ENCODE measurements around the gene NHEJ1.
"Not testable (repeated sequence)": the region's sequence is repeated elsewhere in the genome, so short reads cannot be mapped to it uniquely, and the experiment has no call there.

Gene NHEJ1, protein sequence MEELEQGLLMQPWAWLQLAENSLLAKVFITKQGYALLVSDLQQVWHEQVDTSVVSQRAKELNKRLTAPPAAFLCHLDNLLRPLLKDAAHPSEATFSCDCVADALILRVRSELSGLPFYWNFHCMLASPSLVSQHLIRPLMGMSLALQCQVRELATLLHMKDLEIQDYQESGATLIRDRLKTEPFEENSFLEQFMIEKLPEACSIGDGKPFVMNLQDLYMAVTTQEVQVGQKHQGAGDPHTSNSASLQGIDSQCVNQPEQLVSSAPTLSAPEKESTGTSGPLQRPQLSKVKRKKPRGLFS

DNA sequence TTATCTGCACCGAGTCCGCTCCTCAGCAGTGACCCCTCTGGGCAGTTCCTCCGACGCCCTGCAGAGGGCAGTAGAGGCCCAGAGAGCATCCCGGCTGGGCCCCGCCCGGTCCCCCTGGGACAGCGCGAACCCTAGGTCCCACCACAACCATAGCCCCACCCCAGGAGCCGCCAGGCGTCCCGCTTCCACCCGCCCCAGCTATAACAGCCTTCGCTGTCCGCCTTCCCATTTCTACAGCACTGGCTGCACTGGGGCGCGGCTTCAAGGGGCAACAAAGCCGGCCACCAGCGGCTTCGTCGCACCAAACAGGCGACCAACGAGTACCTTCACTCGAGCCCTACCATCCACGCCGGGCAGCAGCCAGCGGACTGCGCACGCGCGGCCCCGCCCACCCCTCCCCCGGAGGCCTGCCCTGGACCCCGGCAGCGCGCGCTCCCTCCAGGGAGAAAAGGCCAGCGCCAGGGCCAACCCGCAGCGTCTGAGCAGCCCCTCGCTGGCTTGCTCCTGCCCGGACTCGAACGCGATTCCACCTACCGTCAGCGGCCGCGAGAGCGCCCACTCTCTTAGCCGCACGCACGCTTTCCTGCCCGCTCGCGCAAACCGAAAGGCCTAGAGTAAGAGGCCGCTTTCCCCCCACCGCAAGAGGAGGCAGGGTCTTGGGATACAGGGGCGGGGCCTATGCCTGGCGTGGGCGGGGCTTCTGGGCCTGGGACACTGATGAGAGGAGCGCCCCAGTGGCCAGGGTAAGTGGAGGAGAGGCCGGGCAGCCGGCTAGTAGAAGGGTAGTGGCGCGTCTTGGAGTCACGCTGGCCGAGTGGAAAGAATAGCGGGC is at the start of gene NHEJ1:
Gene NHEJ1, minus strand, starts transcription at position 630 of the 832 bp plus-strand sequence. CDS start 2,453 bp downstream, outside the sequence.
- DNase-seq: peak; percentile 85 to 89

- DNase-seq: no peak
Measured at GRCh38 chr2:219209236-219210195, 48.9 kb upstream of the NHEJ1 start.

GRCh38 chr2:219207884-219208740 is 47.5 kb upstream of the NHEJ1 start:
- no peak for DNase-seq

- DNase-seq: no peak
Measured at GRCh38 chr2:219207134-219207883, 46.7 kb upstream of the NHEJ1 start.

GRCh38 chr2:219206328-219207133 is 45.9 kb upstream of the NHEJ1 start, which contains the start of gene ZFAND2B:
TSS of gene ZFAND2B (plus strand) at chr2:219206782. CDS start at chr2:219206988, 206 bp downstream.
- DNase-seq: peak; percentile 85 to 89

GRCh38 chr2:219205981-219206327 is 45.3 kb upstream of the NHEJ1 start:
- DNase-seq: no peak

DNA sequence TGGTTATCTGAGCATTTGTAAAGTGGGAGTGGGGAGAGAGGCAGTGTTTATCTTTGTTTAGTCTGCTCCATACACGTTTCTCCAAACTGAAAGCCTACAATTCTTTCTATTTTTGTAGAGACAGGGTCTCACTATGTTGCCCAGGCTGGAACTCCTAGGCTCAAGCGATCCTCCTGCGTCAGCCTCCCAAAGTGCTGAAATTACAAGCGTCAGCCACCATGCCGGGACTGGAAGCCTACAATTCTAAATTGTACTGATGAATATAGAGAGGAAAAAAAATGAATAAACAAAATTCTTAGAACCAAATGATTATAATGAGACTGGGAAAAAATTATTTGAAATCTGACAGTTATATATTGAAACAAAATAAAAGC is 44.5 kb upstream of the NHEJ1 start:
- no peak for DNase-seq

GRCh38 chr2:219204425-219205164 is 44.0 kb upstream of the NHEJ1 start:
- no peak for DNase-seq

DNA sequence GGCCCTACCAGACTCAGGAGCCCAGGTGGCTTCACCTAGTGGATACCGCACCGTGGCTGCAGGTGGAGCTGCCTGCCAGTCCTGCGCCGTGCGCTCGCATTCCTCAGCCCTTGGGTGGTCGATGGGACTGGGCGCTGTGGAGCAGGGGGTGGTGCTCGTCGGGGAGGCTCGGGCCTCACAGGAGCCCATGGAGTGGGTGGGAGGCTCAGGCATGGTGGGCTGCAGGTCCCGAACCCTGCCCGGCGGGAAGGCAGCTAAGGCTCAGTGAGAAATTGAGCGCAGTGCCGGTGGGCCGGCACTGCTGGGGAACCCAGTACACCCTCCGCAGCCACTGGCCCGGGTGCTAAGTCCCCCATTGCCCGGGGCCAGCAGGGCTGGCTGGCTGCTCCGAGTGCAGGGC is 40.7 kb upstream of the NHEJ1 start:
- DNase-seq: not testable (repeated sequence)

GRCh38 chr2:219200502-219201326 is 40.1 kb upstream of the NHEJ1 start:
- DNase-seq: not testable (repeated sequence)

DNA sequence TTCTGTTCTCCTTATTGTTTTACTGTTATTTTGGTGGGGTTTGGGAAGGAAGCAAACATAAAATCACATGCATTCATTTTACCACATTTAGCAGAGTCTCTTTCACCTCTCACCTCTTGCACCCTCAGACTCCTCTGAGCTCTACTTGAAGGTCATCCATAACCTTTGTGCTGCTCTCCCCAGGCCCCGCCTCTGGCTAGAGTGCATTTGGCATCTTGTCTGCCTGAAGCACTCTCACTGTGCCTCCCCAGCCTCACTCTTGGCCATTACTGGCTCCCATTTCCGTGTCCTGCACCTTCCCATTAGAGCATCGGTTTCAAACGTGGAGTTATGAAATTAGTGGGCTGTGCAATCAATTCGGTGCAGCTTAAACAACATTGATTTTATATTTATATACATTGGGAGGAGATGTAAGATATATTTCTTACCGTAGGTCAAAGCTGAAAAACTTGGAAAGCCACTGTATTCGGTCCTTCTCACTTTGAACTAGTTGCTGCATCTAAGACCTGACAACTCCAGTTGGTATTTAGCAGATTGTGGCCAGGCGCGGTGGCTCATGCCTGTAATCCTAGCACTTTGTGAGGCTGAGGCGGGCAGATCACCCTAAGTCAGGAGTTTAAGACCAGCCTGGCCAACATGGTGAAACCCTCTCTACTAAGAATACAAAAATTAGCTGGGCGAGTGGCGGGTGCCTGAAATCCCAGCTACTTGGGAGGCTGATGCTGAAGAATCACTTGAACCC is 39.0 kb upstream of the NHEJ1 start:
- no peak for DNase-seq

DNA sequence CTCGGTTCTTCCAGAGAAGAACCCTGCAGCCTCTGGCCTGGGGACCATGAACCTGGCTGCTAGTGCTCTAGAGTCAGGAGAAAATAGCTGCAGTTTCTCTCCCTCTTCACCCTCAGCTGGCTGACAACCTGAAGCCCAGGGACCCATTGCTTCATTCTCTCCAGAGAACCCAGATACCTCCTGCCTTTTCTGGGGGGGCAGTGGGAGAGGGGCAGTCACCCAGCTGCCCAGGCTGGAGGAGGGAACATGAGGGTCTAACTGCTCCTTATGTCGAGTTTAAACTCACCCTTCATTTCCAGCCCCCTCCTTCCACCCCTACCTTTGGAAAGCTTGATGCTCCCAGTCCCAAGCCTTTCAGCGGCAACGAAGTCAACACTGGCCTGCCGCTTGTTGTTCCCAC is 38.4 kb upstream of the NHEJ1 start:
- DNase-seq: no peak

DNA sequence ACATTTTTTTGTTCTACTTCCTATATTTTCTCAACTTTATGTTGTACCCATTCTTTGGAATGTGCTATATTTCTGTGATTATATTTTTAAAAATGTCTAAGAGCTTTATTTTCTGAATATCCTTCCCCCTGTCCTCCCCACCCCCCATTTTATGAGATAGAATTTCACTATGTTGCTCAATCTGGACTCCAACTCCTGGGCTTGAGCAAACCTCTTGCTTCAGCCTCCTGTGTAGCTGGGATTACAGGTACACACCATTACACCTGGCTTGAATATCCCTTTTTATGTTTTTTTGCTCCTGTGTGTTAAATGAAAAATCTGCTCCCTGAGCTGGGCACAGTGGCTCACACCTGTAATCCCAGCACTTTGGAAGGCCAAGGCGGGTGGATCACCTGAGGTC is 36.8 kb upstream of the NHEJ1 start:
- DNase-seq: no peak

DNA sequence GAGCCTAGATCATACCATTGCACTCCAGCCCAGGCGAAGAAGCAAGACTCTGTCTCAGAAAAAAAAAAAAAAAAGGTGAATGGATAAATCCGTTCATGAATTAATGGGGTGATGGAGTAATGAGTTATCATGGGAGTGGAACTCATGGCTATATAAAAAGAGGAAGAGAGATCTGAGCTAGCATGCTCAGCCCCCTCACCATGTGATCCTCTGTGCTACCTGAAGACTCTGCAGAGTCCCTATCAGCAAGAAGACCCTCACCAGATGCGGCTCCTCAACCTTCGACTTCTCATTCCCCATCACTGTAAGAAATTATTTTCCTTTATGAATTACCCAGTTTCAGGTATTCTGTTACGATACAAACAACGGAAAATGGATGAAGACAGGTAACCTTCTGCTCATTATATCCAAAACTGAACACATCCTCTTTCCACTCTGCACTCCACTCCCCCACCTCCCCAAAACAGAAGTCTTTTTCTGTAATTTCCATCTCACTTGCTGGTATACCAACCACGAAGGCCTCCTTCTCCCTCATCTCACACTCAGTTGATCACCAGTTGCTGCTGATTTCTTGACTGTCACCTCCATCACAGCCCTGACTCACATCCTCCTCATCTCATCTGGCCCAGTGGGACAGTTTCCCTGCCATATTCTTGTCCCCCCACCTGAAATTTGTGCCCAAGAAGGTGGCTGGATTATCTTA is 26.3 kb upstream of the NHEJ1 start:
- no peak for DNase-seq

- peak; percentile 93 to 96 for DNase-seq
Measured at GRCh38 chr2:219184121-219184520, 23.5 kb upstream of the NHEJ1 start.

DNA sequence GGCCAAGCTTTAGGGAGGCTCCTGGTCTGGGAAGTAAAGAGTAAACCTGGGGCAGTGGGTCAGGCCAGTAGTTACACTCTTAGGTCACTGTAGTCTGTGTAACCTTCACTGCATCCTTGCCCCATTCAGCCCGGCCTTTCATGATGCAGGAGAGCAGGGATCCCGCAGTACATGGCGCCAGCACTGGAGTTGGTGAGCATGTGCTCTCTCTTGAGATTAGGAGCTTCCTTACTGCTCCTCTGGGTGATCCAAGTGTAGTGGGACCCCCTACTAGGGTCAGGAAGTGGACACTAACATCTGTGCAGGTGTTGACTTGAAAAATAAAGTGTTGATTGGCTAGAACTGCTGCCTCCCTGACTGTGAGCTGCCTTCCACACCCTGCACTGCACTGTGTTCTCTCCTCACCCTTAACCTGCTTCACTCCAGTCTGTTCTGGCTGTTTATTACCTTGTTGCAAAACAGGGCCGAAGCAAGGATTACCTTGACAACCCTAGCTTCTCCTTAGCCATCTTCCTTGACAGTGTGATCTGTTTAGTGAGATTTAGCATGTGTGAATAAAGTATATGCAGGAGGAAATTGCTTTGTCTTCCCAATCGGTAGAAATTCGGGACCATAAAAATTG is 22.6 kb upstream of the NHEJ1 start:
- no peak for DNase-seq
